ENCODE results near the gene PACSIN3.

PACSIN3 gene

DNA sequence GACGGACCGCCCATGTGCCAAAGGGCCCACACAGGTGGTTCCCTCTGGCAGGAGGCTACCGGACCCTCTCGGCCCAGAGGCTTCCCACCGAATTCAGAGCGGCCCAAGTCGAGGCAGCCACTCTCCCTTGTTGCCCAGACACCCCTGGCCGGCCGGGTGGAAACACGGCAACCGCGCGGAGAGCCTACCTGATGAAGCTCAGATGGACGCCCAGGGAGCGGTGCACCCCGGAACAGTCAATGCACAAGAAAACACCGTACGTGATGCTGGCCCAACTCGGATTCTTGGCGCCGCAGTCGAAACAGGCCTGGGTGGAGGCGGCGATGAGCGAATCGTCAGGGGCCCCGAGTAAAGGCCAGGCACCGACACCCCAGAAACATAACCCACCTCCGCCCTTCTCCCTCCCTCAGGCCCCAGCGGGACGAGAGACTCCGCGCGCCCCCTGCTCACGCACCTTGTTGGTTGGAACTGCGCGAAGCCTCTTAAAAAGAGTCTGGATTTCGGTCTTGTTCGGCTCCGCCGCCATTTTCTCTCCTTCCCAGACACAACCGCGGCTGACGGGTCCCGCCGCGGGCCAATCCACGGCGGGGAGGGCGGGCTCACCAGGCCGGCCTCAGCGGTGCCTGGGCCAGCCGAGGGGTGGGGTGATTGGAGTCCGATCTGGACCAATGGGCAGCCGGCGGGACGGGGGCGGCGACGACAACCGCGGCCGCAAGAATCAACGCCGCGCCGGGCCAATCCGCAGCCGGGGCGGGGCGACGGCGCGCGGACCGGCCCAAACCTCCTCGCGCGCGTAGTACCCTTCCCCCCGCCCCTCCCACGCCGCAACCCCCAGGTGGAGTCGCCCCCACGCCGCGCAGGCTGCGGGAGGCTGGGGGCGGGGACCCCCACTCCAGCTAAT lies 9.7 kb downstream of the PACSIN3 start, which contains the start of gene ARFGAP2:
Gene ARFGAP2, minus strand, starts transcription at position 552 of the 901 bp plus-strand sequence. Its CDS starts 26 bp downstream, at position 526.
- DNase-seq (ENCODE audit: low read depth): peak; percentile 93

DNA sequence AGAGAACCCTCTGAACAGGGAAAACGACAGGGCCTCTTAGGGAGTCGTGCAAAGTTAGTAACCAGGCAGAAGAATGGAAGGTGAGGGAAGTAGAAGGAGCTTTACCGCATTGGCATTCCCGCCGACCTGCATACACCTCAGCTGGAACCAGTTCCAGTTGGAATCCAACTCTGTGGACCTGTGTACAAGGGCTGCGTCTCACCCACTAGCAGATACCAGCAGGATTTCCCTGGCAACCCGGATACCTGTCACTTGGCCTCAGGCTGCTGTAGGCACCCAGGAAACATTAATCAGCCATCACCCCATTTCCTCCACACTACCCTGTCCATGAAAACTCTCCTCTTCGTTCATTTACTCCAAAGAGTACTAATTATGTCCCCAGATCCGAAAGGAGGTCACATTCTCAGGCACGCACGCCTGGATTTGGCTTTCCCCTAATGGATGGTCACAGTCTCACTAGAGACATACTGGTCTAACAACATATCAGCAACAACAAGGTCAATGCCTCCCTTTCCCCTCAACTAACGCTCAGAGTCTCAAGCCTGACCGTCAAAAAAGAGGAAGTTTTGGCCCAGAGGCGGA lies 10.4 kb downstream of the PACSIN3 start:
- DNase-seq (ENCODE audit: low read depth): no peak

DNA sequence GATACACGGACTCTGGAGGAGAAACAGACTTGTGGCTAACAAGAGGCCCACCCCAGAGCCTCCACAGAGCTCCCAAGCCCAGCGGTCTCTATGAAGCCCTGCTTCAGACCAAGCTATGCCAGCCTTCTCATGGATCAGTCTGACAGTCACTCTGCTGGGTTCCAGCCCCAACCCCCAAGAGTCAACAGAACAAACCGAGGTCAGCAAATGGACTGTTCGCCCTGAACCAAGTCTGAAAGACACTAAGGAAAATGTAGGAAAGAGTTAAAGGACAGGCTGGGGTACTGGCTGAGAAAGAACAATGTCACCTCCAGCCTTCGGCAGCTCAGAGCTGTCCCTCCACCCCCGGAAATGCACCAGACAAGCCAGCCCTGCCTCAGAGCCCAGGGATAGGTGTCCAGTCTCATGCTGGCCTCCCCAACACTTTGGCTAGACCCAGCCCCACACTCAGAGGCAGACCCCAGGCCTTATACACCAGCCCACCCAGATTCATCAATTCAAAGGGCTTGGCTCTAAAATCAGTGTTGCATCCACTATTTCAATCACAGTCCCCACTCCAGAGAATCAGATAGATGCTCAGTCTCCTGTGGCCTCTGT lies 13.4 kb downstream of the PACSIN3 start:
- DNase-seq (ENCODE audit: low read depth): no peak

DNA sequence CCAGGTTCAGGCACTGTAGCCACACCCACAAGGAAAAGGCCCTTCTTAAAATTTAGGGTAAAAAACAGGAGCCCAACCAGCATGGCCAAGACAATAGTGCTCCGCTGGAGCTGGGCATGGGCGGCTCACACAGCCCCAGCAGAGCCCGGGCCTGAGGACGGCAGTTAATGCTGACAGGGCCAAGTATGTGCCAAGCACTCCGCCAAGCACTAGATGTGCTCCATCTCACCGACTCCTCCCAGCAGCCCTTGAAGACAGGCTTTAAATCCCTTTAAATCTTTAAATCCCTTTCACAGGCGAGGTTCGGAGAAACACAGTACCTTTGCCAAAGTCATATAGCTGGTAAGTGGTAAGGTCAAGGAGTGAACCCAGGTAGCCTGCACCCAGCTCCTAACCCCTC lies 14.4 kb downstream of the PACSIN3 start:
- no peak for DNase-seq (ENCODE audit: low read depth)

DNA sequence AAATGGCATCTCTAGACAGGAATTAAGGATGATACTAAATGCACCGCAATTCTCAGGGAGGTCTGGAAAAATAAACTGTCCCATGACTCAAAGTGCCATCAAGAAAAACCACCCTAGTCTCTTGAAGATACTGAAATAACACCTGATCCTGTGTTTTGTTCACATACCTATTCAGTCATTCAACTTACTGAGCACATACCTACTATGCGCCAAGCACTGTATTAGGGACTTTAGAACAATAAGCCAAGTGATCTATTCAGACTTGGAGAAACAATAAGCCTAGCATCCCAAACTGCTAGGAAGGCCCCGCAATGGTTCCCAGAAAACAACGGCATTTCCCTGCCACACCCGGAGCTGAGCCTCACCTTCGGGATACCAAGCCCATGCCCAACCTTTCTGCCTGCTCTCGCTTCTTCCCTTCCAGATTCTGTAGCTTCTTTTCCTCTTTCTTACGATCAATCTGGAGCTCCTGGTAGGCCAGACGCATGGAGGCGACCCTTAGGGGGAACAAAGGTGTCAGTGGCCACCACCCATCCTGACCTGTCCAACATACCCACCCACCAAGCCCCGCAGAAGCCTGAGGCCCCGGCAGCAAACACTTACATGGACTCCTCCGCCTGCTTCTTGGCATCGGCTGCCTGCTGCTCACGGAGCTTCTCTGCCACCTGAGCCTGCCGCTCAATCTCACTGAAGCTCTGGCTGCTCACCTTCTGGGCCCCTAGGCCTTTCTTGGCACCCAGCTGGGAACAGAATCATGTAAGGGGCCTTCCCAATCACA lies 15.0 kb downstream of the PACSIN3 start:
- no peak for DNase-seq (ENCODE audit: low read depth)

DNA sequence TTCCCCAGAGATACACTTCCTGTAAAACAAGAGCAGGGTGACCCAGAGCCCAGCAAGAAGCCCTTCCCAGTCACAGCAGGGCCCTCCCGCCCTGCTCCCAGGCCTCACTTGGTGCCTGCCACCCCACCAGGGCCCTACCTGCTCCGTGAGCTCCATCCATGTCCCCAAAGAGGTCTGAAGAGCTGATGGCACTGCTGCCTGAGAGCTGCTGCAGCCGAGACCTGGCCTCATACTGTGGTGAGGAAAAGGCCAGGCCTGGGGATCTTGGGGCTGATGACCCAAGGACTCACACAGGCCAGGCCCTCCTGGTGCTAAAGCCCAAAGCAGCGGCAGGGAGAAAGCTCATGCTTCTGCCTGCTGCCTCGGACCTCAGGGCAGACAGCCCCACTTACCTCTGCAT lies 19.9 kb downstream of the PACSIN3 start:
- no peak for DNase-seq (ENCODE audit: low read depth)

DNA sequence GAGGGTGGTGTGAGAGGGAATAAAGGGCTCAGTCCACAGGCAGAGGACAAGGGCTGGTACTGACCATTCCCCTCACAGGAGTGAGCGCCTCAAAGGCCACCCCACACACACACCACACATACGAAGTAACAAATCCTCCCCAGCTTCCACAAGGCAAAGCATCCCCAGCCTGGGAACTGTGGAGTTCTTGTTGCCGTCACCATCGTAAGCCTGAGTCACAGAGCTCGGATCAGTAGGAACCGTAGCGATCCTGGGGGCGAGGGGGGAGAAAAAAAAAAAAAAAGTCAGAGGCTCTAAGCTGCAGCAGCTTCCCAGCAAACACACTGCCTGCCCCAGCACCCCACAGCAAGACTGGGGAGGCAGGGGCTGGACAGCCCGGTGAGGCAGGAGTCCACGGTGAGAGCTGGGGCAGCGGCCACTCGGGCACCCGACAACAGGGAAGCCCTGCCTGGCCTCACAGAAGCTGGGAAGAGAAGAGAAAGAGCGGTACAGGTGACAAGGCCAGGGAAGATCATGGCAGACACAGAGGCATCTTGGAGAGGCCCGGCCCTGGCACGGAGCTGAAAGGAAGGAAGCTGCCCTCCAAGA lies 20.9 kb downstream of the PACSIN3 start:
- no peak for DNase-seq (ENCODE audit: low read depth)

DNA sequence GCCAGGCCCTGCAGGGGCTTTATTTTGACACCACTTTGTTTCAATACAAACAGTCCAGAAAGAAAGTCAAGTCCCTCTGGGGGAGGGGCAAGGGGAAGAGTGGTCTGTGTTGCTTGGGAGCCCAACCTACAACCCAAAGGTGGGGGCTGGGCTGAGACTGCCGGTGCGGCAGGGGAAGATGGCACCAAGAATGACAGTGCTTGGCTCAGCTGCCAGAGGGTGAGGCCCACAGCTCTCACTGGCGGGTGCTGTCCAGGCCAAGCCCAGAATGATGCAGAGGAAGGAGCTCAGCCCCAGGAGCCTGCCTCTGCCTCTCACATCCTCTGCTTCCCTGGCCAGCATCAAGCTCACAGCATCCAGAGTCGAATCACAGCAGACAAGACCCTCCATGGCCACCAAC lies 21.9 kb downstream of the PACSIN3 start:
- no peak for DNase-seq (ENCODE audit: low read depth)

DNA sequence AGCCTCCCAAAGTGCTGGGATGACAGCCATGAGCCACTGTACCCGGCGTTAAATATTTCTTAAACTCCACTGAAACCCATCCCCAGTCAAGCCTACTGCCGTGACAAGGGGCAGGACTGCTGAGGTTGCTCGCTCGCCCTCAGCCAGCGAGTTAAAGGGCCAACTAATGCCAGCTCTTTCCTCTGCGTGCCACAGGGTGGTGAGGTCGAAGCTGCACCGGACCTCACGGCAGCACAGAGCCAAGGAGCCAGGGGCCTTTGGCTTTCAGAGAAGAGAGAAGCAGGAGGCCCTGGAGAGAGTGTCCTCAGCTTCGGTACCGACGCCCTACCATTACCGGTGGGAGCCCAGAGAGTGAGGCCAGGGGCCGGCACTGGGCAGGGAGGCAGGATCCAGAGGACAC lies 22.3 kb downstream of the PACSIN3 start:
- DNase-seq (ENCODE audit: low read depth): no peak

DNA sequence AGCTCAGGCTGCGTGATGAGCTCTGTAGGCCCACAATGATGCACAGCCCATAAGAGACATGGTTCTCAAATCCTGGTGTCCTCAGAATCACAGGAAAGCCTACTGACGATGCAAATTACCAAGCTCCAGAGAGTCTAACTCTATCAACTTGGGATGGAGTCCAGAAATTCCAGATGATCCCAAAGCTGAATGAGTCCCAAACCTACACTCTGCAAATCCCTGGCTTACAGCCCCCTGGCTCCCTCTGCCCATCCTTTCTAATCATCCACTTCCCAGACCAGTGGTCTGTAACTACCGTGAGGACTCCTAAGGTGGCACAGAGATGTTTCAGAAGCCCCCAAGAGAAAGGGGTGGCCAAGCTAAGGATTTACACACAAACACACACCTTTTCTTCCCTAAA lies 23.0 kb downstream of the PACSIN3 start:
- DNase-seq (ENCODE audit: low read depth): no peak

DNA sequence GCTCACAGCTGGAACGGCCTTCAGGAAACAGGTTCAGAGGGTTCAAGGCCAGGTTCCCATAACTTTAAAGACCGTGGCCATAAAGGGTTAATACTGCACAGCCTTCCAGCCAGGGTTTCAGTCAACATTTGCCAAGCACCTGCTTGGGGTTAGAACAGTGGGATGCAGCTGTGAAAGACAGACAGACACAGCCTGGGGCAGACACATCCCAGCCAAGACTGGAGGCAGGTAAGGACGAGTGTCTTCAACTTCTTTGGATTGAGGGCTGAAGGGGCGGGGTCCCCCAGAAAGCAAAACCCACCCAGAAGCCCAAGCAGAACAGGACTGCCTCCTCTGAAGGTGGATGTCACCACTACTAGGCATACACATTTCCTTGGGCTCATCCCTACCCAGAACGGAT lies 23.8 kb downstream of the PACSIN3 start:
- DNase-seq (ENCODE audit: low read depth): no peak

DNA sequence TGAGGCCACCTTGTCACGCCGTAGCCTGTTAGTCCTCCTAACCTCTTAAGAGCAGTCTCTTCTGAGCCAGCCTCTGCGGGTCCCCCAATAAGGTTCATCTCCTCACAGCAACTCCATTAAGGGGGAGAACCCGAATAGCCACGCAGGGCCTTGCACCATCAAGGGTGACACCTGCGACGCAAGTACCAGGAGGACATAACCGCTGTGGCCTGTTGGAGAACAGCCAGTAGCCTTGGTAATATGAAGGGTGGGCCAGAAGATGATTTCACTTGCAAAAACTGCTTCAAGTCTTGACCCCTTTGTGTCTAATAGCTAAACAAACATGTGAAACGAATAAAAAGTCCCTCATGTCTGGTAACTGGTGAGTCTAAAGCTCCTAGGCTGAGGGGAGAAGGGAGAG lies 24.3 kb downstream of the PACSIN3 start:
- no peak for DNase-seq (ENCODE audit: low read depth)

DNA sequence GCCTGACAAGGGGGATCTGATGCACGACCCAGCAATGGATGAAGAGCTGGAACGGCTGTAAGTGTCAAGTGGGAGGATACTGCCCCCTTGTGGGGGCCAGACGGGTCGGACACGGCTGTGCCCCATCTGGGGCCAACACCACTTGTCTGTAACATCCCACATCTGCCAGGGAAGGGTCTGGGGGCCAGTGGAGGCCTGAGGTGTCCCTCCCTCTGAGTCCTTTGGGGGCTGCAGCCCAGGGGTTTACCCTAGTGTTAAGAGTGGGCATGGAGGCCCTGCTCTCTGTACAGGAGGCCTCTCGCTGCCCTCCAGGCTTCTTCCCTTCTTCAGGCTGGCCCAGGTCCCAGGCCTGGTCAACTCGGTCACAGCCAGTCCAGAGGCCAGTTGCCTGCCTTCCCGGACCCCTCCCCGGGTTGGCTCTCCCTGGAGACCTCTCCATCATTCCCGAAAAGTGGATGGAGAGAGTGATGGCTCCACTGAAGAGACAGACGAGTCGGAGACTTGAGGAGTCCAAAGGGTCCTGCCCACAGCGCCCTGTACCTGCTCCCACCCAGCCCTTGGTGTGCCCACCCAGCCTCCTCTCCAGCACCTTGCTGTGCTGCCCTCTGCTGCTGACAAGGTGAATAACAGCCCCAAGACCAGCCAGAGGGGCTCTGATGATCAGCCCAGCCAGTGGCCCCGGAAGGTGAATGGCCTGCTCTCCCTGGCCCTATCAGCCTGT lies 24.9 kb downstream of the PACSIN3 start:
- peak; percentile 61 for DNase-seq (ENCODE audit: low read depth)

DNA sequence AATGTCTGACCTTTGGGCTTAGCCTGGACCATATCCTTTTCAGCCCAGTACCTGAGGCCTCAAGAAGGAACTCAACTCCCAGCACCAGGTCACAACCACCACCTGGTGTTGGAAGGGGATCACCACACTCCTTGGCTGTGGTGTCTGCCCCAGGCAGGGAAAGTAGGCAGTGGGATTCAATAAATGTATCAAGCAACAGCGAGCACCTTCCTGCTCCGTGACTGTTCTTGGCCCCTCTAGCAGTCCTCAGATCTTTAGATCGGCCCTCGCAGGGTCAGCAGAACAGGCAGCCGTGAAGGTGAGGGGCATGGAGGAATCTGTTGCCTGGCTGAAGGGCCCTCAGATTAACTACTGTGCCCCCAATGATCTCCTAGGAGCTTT lies 25.5 kb downstream of the PACSIN3 start:
- DNase-seq (ENCODE audit: low read depth): no peak

DNA sequence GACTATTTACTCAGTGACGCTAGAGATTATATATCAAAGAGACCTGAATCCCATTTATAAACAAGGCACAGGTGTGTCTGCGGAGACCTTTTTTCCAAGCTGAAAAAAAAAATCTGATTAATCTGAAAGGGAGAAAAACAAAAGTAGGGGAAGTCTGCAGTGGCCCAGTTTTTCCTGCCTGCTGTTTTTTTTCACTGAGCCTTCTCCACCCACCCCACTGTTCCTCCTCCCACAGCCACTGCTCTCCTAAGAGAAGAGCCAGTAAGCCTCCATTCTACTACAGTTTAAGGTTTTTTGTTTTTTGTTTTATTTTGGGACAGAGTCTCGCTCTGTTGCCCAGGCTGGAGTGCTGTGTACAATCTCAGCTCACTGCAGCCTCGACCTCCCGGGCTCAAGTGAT lies 28.0 kb downstream of the PACSIN3 start:
- no peak for DNase-seq (ENCODE audit: low read depth)

DNA sequence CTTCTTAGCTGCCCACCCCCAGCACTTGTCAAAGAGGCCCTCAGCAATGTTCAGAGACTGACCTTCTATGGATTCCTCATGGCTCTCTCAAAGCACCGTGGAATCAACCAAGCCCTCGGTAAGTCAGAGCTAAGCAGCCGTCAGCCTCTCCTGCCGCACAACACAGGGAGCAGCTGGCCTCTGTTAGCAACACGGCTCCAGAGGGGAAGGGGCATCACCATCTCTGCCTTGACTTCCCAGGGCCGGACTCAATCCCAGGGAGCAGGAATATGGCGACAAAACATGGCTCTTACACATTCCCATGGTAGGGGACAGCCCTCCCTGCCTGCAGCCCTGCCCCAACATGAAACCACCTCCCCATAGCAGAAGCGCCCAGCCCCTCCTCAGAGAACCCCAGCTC lies 28.4 kb downstream of the PACSIN3 start:
- no peak for DNase-seq (ENCODE audit: low read depth)

DNA sequence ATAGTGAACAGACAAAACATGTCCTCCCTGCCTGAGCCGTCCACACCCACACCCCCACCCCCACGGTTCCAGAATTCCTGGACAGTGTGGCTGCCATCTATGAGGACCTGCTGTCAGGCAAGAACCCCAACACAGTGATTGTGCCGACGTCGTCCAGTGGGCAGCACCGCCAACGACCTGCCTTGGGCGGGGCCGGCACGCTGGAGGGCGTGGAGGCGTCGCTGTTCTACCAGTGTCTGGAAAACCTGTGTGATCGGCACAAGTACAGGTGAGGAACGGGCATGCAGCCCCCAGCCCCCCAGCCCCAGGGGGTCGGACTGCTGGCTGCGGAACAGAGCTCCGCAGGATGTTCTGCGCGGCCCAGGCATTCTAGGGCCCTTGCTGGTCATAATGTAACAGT lies 29.3 kb downstream of the PACSIN3 start:
- no peak for DNase-seq (ENCODE audit: low read depth)

DNA sequence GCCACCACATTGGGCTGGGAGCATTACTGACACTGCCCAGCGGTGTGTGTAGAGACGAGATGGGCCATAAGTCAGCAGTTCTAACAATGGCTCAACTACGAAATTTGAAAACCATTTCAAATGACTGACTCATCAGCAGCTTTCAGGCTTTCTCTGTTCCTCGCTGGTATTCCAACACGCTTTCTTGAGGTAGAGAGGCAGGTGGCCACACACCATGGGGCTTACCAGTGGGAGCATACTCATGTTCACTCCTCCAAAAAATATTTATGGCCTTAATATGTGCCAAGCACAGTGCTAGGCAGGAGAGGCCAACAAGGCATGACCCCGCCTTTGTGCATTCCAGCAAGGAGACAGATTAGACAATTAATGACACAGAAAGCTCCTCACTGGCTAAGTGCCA lies 29.9 kb downstream of the PACSIN3 start:
- peak; percentile 33 for DNase-seq (ENCODE audit: low read depth)

DNA sequence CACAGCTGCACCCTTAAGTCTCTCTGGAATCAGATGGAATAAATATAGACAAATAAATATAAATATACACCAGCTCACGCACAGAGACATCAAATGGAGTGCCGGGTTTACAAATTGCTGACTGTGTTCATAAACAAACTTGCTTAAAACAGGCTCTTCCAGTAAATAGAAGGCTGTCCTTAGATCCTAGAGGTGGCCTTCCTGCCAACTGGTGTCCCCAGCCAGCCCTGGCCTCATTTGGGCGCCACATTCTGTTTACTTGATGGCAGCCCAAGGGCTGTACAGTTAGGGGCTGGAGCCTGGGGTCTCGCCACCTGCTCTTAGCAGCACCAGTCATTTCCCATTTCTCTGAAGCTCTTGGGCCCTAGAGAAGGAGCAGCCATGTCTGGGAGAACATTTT lies 30.4 kb downstream of the PACSIN3 start:
- DNase-seq (ENCODE audit: low read depth): no peak

DNA sequence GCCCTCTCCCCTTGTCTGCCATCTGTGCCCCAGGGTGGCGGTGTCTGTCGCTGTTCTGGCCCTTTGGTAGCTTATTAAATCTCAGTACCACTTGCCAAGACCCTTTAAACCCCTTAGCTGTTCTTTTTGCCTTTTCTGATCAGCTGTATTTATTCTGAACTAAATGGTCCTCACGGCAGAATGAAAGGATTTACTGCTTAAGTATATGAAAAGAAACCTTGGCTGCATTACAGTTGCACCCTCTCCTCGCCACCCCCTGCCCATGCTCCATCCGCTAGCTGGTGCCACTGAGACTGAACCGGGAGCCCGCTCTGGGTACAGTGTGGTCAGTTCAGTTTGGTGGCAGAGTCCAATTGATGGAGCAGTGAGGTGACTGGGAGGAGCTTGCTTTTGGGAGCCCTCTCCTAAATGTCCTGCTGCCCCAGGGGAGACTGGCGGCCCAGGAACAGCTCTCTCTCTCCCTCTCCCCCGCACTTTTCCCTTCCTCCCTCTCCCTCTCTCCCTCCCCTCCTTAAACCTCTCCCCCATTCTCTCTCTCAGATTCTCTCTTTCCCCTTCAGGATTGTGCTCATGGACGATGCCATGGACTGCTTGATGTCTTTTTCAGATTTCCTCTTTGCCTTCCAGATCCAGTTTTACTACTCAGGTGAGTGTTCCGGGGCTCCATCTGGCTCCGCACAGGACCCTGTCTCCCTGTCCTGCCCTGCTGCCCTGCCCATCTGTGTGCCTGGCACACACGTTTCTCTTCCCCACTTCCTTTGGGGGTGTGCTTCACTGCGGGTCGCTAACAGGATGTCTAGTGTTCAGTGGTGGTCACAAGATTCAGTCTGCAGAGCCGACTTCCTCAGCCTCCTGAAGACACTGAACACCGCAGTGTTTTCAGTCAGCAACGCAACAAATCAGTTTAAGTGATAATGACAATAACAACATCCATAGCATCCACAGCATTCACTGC lies 31.3 kb downstream of the PACSIN3 start:
- DNase-seq (ENCODE audit: low read depth): no peak

All from amniotic epithelial cell (primary cell).